H1 (cell line): ENCODE measurements around the gene ZNF334. TPM values are rescaled to one million over a fixed set of nuclear protein-coding genes. Genes with fewer than 3 reads are reported as not detected.

Source experiments
- CTCF ChIA-PET: fragments of 300-600 bp; sonication (Branson Sonifier 250); formaldehyde crosslinking; loops from one replicate; lab custom pipeline; 2021; ENCODE audit not compliant: partially characterized antibody; lab: Charles Lee
- POLR2A ChIA-PET: fragments of 300-600 bp; sonication (Branson Sonifier 250); formaldehyde crosslinking; loops from one replicate; lab custom pipeline; 2021; ENCODE audit warnings: inconsistent platforms; ENCODE audit not compliant: partially characterized antibody; lab: Charles Lee
- DNase-seq, 2 experiments: peaks; one replicate each; pipeline versions ENCODE4 v3.0.0 to v3.0.0-alpha.2; 2010 to 2022; ENCODE audit warnings: low spot score in 2 of 2, low read depth in 1 of 2, mixed read lengths in 1 of 2
- FAIRE-seq: peaks from 2 replicates; lab custom pipeline; 2011; peaks lifted over from hg19 to GRCh38; lab: Jason Lieb, UNC
- H2AFZ ChIP-seq: 2 replicates; pipeline ENCODE4 v1.8.1; 2012; ENCODE audit warnings: low read length, inconsistent platforms
- H2AK5ac ChIP-seq: 2 replicates; pipeline ENCODE4 v1.6.1; 2013; ENCODE audit warnings: low read depth, low read length
- H2BK120ac ChIP-seq: replicated peaks from 2 replicates; pipeline ENCODE3; 2013; ENCODE audit warnings: low read depth, low read length, inconsistent platforms
- H2BK12ac ChIP-seq: 2 replicates; pipeline ENCODE4 v1.6.1; 2013; ENCODE audit warnings: low read depth, low read length
- H2BK15ac ChIP-seq: 2 replicates; pipeline ENCODE4 v1.6.1; 2013; ENCODE audit warnings: low read length
- H2BK20ac ChIP-seq: 2 replicates; pipeline ENCODE4 v1.6.1; 2013; ENCODE audit warnings: low read length
- H2BK5ac ChIP-seq: 2 replicates; pipeline ENCODE4 v1.6.1; 2013; ENCODE audit warnings: low read depth, low read length
- H3K14ac ChIP-seq: 2 replicates; pipeline ENCODE4 v1.6.1; 2013; ENCODE audit warnings: inconsistent platforms; ENCODE audit not compliant: insufficient read length
- H3K18ac ChIP-seq: 2 replicates; pipeline ENCODE4 v1.6.1; 2013; ENCODE audit warnings: low read length; ENCODE audit errors: extremely low read depth
- H3K23ac ChIP-seq: 2 replicates; pipeline ENCODE4 v1.6.1; 2013; ENCODE audit warnings: inconsistent platforms; ENCODE audit not compliant: insufficient read length
- H3K23me2 ChIP-seq: 2 replicates; pipeline ENCODE4 v1.6.1; 2013; ENCODE audit warnings: low read depth, low read length
- H3K27ac ChIP-seq: 2 replicates; pipeline ENCODE4 v1.6.1; 2011; ENCODE audit warnings: low read depth, low read length, inconsistent platforms
- H3K27me3 ChIP-seq, 4 experiments: replicated peaks in 1 of 4; 1 replicate in 1 of 4; 2 replicates in 3 of 4; pipeline versions ENCODE4 v1.6.1 to v1.8.1; 2011 to 2013; ENCODE audit warnings: low read length in 3 of 4, mild to moderate bottlenecking in 3 of 4, inconsistent platforms in 2 of 4, mixed read lengths in 2 of 4, moderate library complexity in 1 of 4; ENCODE audit not compliant: control insufficient read depth in 3 of 4, insufficient read depth in 3 of 4; ENCODE audit errors: extremely low read depth in 1 of 4
- H3K36me3 ChIP-seq, 4 experiments: 2 replicates each; pipeline versions ENCODE4 v1.6.1 to v1.8.1; 2011 to 2013; ENCODE audit warnings: mild to moderate bottlenecking in 4 of 4, low read length in 3 of 4, moderate library complexity in 2 of 4, control low read depth in 1 of 4, inconsistent platforms in 1 of 4; ENCODE audit not compliant: insufficient read depth in 4 of 4, control insufficient read depth in 2 of 4
- H3K4ac ChIP-seq: replicated peaks from 2 replicates; pipeline ENCODE3; 2013; ENCODE audit warnings: low read length, low read depth, mixed read lengths, inconsistent platforms; ENCODE audit not compliant: insufficient read length
- H3K4me1 ChIP-seq, 4 experiments: replicated peaks in 1 of 4; 1 replicate in 1 of 4; 2 replicates in 3 of 4; pipeline versions ENCODE4 v1.6.1 to v1.8.1; 2011 to 2013; ENCODE audit warnings: low read length in 3 of 4, inconsistent platforms in 2 of 4, mixed read lengths in 1 of 4; ENCODE audit not compliant: insufficient read depth in 4 of 4, control insufficient read depth in 3 of 4
- H3K4me2 ChIP-seq, 2 experiments: 2 replicates each; pipeline versions ENCODE4 v1.6.1 to v1.8.1; 2011 to 2013; ENCODE audit warnings: low read depth in 2 of 2, low read length in 2 of 2, control low read depth in 1 of 2, inconsistent platforms in 1 of 2, mild to moderate bottlenecking in 1 of 2; ENCODE audit not compliant: insufficient read depth in 1 of 2
- H3K4me3 ChIP-seq, 4 experiments: fragments of 200-600, 300-600 bp in 1 of 4; sonication (generic), shearing (Covaris generic), sonication (Bioruptor Twin) in 1 of 4; 2 replicates each; pipeline versions ENCODE4 v1.5.1 to v1.8.1; 2011 to 2016; ENCODE audit warnings: low read length in 4 of 4, low read depth in 3 of 4, control low read depth in 2 of 4, inconsistent platforms in 2 of 4, mild to moderate bottlenecking in 2 of 4, mixed read lengths in 1 of 4, moderate library complexity in 1 of 4; ENCODE audit not compliant: insufficient read depth in 2 of 4; ENCODE audit errors: extremely low read depth in 1 of 4
- H3K56ac ChIP-seq: replicated peaks from 2 replicates; pipeline ENCODE3; 2013; ENCODE audit warnings: low read depth, mild to moderate bottlenecking, mixed read lengths, low read length, inconsistent platforms; ENCODE audit not compliant: insufficient read length
- H3K79me1 ChIP-seq: 2 replicates; pipeline ENCODE4 v1.6.1; 2013; ENCODE audit warnings: low read depth, low read length, control low read depth
- H3K79me2 ChIP-seq, 2 experiments: 2 replicates each; pipeline versions ENCODE4 v1.6.1 to v1.8.1; 2012 to 2013; ENCODE audit warnings: low read length in 2 of 2, mild to moderate bottlenecking in 2 of 2, inconsistent platforms in 1 of 2; ENCODE audit not compliant: insufficient read depth in 2 of 2, control insufficient read depth in 1 of 2
- H3K9ac ChIP-seq, 4 experiments: replicated peaks in 1 of 4; 1 replicate in 1 of 4; 2 replicates in 3 of 4; pipeline versions ENCODE4 v1.6.1 to v1.8.1; 2011 to 2013; ENCODE audit warnings: low read depth in 3 of 4, low read length in 3 of 4, control low read depth in 2 of 4, mild to moderate bottlenecking in 2 of 4, moderate library complexity in 2 of 4, inconsistent platforms in 1 of 4; ENCODE audit errors: extremely low read depth in 1 of 4
- H3K9me3 ChIP-seq, 2 experiments: 2 replicates each; pipeline versions ENCODE4 v1.6.1 to v1.8.1; 2012 to 2013; ENCODE audit warnings: mild to moderate bottlenecking in 2 of 2, moderate library complexity in 2 of 2, control low read depth in 1 of 2, inconsistent platforms in 1 of 2, low read depth in 1 of 2, low read length in 1 of 2, mixed read lengths in 1 of 2; ENCODE audit not compliant: insufficient read depth in 2 of 2
- H4K20me1 ChIP-seq, 2 experiments: replicated peaks in 1 of 2; 2 replicates each; pipeline versions ENCODE3 to v1.8.1; 2011 to 2013; ENCODE audit warnings: inconsistent platforms in 2 of 2, low read length in 2 of 2, mild to moderate bottlenecking in 1 of 2; ENCODE audit not compliant: insufficient read depth in 2 of 2, control insufficient read depth in 1 of 2
- H4K5ac ChIP-seq: 2 replicates; pipeline ENCODE4 v1.6.1; 2013; ENCODE audit warnings: low read length, low read depth, mixed read lengths, inconsistent platforms; ENCODE audit not compliant: insufficient read length
- H4K8ac ChIP-seq: 2 replicates; pipeline ENCODE4 v1.8.0; 2013; ENCODE audit warnings: mild to moderate bottlenecking, moderate library complexity, low read length, inconsistent platforms; ENCODE audit not compliant: insufficient read depth; ENCODE audit errors: extremely low read depth
- H4K91ac ChIP-seq: replicated peaks from 2 replicates; pipeline ENCODE3; 2013; ENCODE audit warnings: low read length, mixed read lengths, inconsistent platforms; ENCODE audit not compliant: insufficient read length
- SP4 ChIP-seq: IDR thresholded peaks from 2 replicates; pipeline ENCODE4 v1.6.1; 2012; ENCODE audit warnings: low read length, inconsistent platforms
- WGBS, 2 experiments: shearing (Covaris generic) in 1 of 2; methylation state at CpG; one replicate each; pipeline versions ENCODE4 v1.1.6 to v1.1.7; 2013 to 2015; ENCODE audit warnings: low lambda C conversion rate in 2 of 2, mixed read lengths in 2 of 2, inconsistent platforms in 1 of 2, low coverage in 1 of 2, missing lambda C conversion rate in 1 of 2; ENCODE audit not compliant: insufficient replicate concordance in 2 of 2, insufficient coverage in 1 of 2, insufficient read length in 1 of 2; ENCODE audit errors: extremely low coverage in 1 of 2, missing lambda C conversion rate in 1 of 2; 5-methylcytosine and 5-hydroxymethylcytosine counted together
- polyA plus RNA-seq, 7 experiments: library from polyadenylated mRNA; depleted of rRNA in 3 of 7; stranded (reverse) in 5 of 7; unstranded in 2 of 7; fragments of >200 nt in 5 of 7; fragments of 200-250 nt in 2 of 7; gene quantifications; 1 replicate in 5 of 7; 2 replicates in 1 of 7; 4 replicates in 1 of 7; pipeline versions ENCODE4 v1.2.1 to v1.2.3, GENCODE V29; 2011 to 2013; ENCODE audit warnings: missing spikeins in 2 of 7, mixed read lengths in 2 of 7
- total RNA-seq: library from RNA; stranded (reverse); fragmentation: NEBNext Ultra II Directional; extraction: Animal tissue kit (Norgen Biotek cat#: 25700); gene quantifications from 2 replicates; pipeline ENCODE4 v1.2.1, GENCODE V29; 2021

ZNF334 gene
- total and polyA plus RNA-seq, 2 of the 8 experiments (the other 6 are each of a cell fraction or from before 2014, with no cell fraction given): 8.8 to 17.8 TPM

DNA sequence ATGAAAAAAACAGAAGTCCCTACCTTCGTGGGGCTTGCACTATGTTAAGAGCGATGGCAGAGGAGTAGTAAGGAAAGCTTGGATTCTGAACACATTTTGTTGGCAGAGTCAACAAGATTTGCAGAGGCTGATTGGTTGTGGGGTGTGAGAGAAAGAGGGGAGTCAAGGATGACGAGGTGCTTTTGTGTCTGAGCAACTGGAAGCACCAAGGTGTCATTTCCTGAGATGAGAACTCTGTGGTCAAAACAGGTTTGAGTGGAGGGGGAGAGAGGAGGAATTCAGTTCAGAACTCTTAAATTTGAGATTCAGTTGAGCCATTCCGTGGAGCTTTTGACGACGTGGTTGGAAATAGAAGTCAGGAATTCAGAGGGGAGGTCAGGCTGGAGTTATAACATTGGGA is 33.6 kb upstream of the ZNF334 start:
- Histone ChIP-seq H3K36me3 (no peaks in the 10 kb centered on the region), H3K79me1 (no peaks in the 10 kb centered on the region), H4K5ac (no peak overlapping the region), H4K91ac (no peak overlapping the region), H3K4ac (no peak overlapping the region), H3K18ac (no peak overlapping the region), H3K23ac (no peak overlapping the region), H4K20me1 (no peaks in the 10 kb centered on the region), H3K56ac (no peak overlapping the region), H2BK5ac (no peak overlapping the region), H3K4me1 (peaks cover 4 to 12% (median 8%) of the 10 kb centered on the region in 4 experiments), H2BK120ac (no peak overlapping the region), H3K4me3 (no peak overlapping the region), H3K79me2 (no peaks in the 10 kb centered on the region), H4K8ac (no peak overlapping the region), H3K23me2 (no peaks in the 10 kb centered on the region), H2AFZ (no peak overlapping the region), H2AK5ac (no peak overlapping the region), H2BK20ac (no peak overlapping the region), H3K9ac (no peak overlapping the region), H3K14ac (no peak overlapping the region), H3K9me3 (no peaks in the 10 kb centered on the region), H3K27me3 (no peaks in the 10 kb centered on the region; a peak in 2 of 7 replicates), H2BK15ac (no peak overlapping the region), H3K27ac (no peak overlapping the region), H2BK12ac (no peak overlapping the region), H3K4me2 (no peak overlapping the region)
- POLR2A ChIA-PET: no interaction called here
- WGBS, 2 experiments: 90% methylated on average over 6 of the region's 6 CpGs; no CpG with 5 or more reads in 1 of the 2 experiments
- CTCF ChIA-PET: interaction anchor here (0.6 to 7.7 kb wide), 4 partner anchors 9 to 27 kb away, joined by 3 to 64 read pairs (median 4); no protein-coding TSS in a partner anchor
- DNase-seq (no peak), FAIRE-seq (no peak)
- TF ChIP-seq SP4: no peak
